Astrocyte (in vitro differentiated cells and primary cell): ENCODE results near the gene YIF1A.

ENCODE experiments used
- CTCF ChIP-seq: IDR thresholded peaks from 2 replicates; pipeline ENCODE4 v1.5.1; 2011; ENCODE audit warnings: low read depth, mild to moderate bottlenecking, inconsistent platforms, low read length, moderate library complexity; ENCODE audit not compliant: insufficient read depth
- EZH2 ChIP-seq: IDR thresholded peaks from 2 replicates; pipeline ENCODE4 v1.6.1; 2012; ENCODE audit warnings: mild to moderate bottlenecking, low read length, inconsistent platforms; ENCODE audit not compliant: insufficient read depth

- TF ChIP-seq CTCF (no peak), EZH2 (no peak)
Measured at GRCh38 chr11:66327171-66328030, 38.5 kb upstream of the YIF1A start.
